GM18909 (cell line): ENCODE data around the gene PLCB4.

Experiments used
- ATAC-seq: cut with Tn5 transposase; IDR thresholded peaks from one replicate; pipeline ENCODE4 v1.9.1; 2021; ENCODE audit warnings: mild to moderate bottlenecking; ENCODE audit not compliant: unreplicated experiment, poor library complexity

PLCB4 gene

GRCh38 chr20:9409981-9410380 is 341.1 kb downstream of the PLCB4 start:
- ATAC-seq = no peak

GRCh38 chr20:9411833-9412232 is 342.9 kb downstream of the PLCB4 start:
- ATAC-seq = no peak

GRCh38 chr20:9412309-9412708 is 343.4 kb downstream of the PLCB4 start:
- peak; percentile 88 for ATAC-seq

GRCh38 chr20:9413001-9413400 is 344.1 kb downstream of the PLCB4 start:
- ATAC-seq = no peak

GRCh38 chr20:9415426-9415825 is 346.5 kb downstream of the PLCB4 start:
- ATAC-seq = no peak

- no peak for ATAC-seq
Observed at GRCh38 chr20:9416421-9416820, 347.5 kb downstream of the PLCB4 start.

- ATAC-seq = no peak
Observed at GRCh38 chr20:9417665-9418064, 348.8 kb downstream of the PLCB4 start.

- ATAC-seq = no peak
Observed at GRCh38 chr20:9422321-9423057, 353.6 kb downstream of the PLCB4 start.

- no peak for ATAC-seq
Observed at GRCh38 chr20:9424551-9424950, 355.7 kb downstream of the PLCB4 start.

GRCh38 chr20:9427430-9428291 is 358.8 kb downstream of the PLCB4 start:
- no peak for ATAC-seq

- ATAC-seq = no peak
Observed at GRCh38 chr20:9428292-9428607, 359.4 kb downstream of the PLCB4 start.

GRCh38 chr20:9439806-9440205 is 370.9 kb downstream of the PLCB4 start:
- no peak for ATAC-seq

GRCh38 chr20:9440892-9441291 is 372.0 kb downstream of the PLCB4 start:
- no peak for ATAC-seq

- peak; percentile 95 for ATAC-seq
Observed at GRCh38 chr20:9441948-9442347, 373.1 kb downstream of the PLCB4 start.

- ATAC-seq = peak; percentile 64
Observed at GRCh38 chr20:9442858-9443257, 374.0 kb downstream of the PLCB4 start.

GRCh38 chr20:9444921-9445320 is 376.0 kb downstream of the PLCB4 start:
- ATAC-seq = no peak

GRCh38 chr20:9447182-9447581 is 378.3 kb downstream of the PLCB4 start:
- ATAC-seq = no peak

- no peak for ATAC-seq
Observed at GRCh38 chr20:9453201-9453600, 384.3 kb downstream of the PLCB4 start.

- no peak for ATAC-seq
Observed at GRCh38 chr20:9454791-9455190, 385.9 kb downstream of the PLCB4 start.

GRCh38 chr20:9457136-9457535 is 388.2 kb downstream of the PLCB4 start:
- ATAC-seq = peak; percentile 52

GRCh38 chr20:9458138-9458796 is 389.4 kb downstream of the PLCB4 start:
- peak; percentile 54 for ATAC-seq
